ENCODE data around the gene SWT1. TPM values are rescaled to one million over a fixed set of nuclear protein-coding genes. Genes with fewer than 3 reads are reported as not detected.

Gene SWT1
- total and polyA plus RNA-seq, 2 of the 13 experiments (the other 11 are each of a cell fraction or from before 2014, with no cell fraction given), result 1.7 to 2.5 TPM

DNA sequence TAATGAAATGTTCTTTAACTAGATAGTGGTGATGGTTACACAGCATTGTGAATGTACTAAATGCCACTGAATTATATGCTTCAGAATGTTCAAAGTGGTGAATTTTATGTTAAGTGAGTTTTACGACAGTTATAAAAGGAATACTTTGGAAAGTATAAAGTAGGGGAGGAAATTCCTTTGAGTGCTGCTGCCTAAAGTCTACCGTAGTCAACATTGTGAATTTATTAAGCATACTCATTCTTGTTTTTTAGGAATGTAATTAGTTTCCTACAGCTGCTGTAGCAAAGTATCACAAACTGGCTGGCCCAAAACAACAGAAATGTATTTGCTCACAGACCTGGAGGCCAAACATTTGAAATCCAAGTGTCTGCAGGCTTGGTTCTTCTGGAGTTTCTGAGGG, 73.0 kb downstream of the SWT1 start:
- 97% methylated on average over 2 of the region's 2 CpGs for WGBS (ENCODE audit: low lambda C conversion rate)
- Histone ChIP-seq H3K4me1 (ENCODE audit: insufficient read depth, low read length) (peaks cover 9% of the 10 kb centered on the region), H3K27ac (ENCODE audit: extremely low read length, insufficient read depth, low read length) (no peak overlapping the region), H3K27me3 (ENCODE audit: control insufficient read depth in 1 of 2, insufficient read depth in 2 of 2, low read length in 2 of 2) (no peaks in the 10 kb centered on the region), H4K20me1 (ENCODE audit: insufficient read depth, low read length) (no peaks in the 10 kb centered on the region; the same call in 1 of the 2 replicates), H2AFZ (ENCODE audit: low read length) (no peak overlapping the region), H3K9me3 (ENCODE audit: low read length) (no peaks in the 10 kb centered on the region), H3K4me2 (ENCODE audit: low read depth, low read length) (no peak overlapping the region), H3K36me3 (replicated peaks in 1 of 2; ENCODE audit: control insufficient read depth in 1 of 2, insufficient read depth in 2 of 2, low read length in 2 of 2) (no peaks in the 10 kb centered on the region), H3K4me3 (replicated peaks in 1 of 3; ENCODE audit: insufficient read depth in 1 of 3, low read depth in 2 of 3, low read length in 3 of 3) (no peak overlapping the region), H3K9ac (ENCODE audit: insufficient read depth, low read depth, low read length) (no peak overlapping the region), H3K79me2 (ENCODE audit: insufficient read depth, low read length) (no peaks in the 10 kb centered on the region)
- CTCF ChIA-PET (ENCODE audit: low intra/inter-chr PET ratio, low total read pairs), result no interaction called here
- FAIRE-seq (no peak), ATAC-seq (no peak), DNase-seq (ENCODE audit: low spot score) (no peak)
- intact Hi-C loops (cut with micrococcal nuclease; ENCODE audit: unreplicated experiment), result no loop called here
- POLR2A ChIA-PET, result no interaction called here
- in situ Hi-C loops (cut with HindIII; ENCODE audit: extremely low pct_ligation_motif_present, low pct_unique_long_range_greater_than_20kb), result no loop called here
- BruUV-seq (replicated peaks), result no TSS peak
- TF ChIP-seq, protein P1, sequence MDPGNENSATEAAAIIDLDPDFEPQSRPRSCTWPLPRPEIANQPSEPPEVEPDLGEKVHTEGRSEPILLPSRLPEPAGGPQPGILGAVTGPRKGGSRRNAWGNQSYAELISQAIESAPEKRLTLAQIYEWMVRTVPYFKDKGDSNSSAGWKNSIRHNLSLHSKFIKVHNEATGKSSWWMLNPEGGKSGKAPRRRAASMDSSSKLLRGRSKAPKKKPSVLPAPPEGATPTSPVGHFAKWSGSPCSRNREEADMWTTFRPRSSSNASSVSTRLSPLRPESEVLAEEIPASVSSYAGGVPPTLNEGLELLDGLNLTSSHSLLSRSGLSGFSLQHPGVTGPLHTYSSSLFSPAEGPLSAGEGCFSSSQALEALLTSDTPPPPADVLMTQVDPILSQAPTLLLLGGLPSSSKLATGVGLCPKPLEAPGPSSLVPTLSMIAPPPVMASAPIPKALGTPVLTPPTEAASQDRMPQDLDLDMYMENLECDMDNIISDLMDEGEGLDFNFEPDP (CRISPR knock-in tag; conservative IDR thresholded peaks at IDR 0.05), result no peak
- TF ChIP-seq, protein P2, sequence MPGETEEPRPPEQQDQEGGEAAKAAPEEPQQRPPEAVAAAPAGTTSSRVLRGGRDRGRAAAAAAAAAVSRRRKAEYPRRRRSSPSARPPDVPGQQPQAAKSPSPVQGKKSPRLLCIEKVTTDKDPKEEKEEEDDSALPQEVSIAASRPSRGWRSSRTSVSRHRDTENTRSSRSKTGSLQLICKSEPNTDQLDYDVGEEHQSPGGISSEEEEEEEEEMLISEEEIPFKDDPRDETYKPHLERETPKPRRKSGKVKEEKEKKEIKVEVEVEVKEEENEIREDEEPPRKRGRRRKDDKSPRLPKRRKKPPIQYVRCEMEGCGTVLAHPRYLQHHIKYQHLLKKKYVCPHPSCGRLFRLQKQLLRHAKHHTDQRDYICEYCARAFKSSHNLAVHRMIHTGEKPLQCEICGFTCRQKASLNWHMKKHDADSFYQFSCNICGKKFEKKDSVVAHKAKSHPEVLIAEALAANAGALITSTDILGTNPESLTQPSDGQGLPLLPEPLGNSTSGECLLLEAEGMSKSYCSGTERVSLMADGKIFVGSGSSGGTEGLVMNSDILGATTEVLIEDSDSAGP (CRISPR knock-in tag; IDR thresholded peaks at IDR 0.05; ENCODE audit: borderline replicate concordance), result no peak
- TF ChIP-seq, protein P3, sequence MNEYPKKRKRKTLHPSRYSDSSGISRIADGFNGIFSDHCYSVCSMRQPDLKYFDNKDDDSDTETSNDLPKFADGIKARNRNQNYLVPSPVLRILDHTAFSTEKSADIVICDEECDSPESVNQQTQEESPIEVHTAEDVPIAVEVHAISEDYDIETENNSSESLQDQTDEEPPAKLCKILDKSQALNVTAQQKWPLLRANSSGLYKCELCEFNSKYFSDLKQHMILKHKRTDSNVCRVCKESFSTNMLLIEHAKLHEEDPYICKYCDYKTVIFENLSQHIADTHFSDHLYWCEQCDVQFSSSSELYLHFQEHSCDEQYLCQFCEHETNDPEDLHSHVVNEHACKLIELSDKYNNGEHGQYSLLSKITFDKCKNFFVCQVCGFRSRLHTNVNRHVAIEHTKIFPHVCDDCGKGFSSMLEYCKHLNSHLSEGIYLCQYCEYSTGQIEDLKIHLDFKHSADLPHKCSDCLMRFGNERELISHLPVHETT (CRISPR knock-in tag; conservative IDR thresholded peaks at IDR 0.05), result no peak
- TF ChIP-seq GTF2F1 (IDR thresholded peaks at IDR 0.05; ENCODE audit: low read length) (no peak), ZNF850 (CRISPR knock-in tag; conservative IDR thresholded peaks at IDR 0.05) (no peak), ZMYM4 (CRISPR knock-in tag; IDR thresholded peaks at IDR 0.05) (no peak), FOSL1 (CRISPR knock-in tag; IDR thresholded peaks at IDR 0.05; ENCODE audit: borderline replicate concordance) (no peak), PTBP1 (IDR thresholded peaks at IDR 0.05; ENCODE audit: low read depth, low read length, poor library complexity, severe bottlenecking) (no peak), NR1H2 (CRISPR knock-in tag; IDR thresholded peaks at IDR 0.05; ENCODE audit: borderline replicate concordance, low read depth) (no peak), BRCA1 (CRISPR knock-in tag; IDR thresholded peaks at IDR 0.05) (no peak), ZNF549 (CRISPR knock-in tag; IDR thresholded peaks at IDR 0.05) (no peak)
- TF ChIP-seq, protein P4, sequence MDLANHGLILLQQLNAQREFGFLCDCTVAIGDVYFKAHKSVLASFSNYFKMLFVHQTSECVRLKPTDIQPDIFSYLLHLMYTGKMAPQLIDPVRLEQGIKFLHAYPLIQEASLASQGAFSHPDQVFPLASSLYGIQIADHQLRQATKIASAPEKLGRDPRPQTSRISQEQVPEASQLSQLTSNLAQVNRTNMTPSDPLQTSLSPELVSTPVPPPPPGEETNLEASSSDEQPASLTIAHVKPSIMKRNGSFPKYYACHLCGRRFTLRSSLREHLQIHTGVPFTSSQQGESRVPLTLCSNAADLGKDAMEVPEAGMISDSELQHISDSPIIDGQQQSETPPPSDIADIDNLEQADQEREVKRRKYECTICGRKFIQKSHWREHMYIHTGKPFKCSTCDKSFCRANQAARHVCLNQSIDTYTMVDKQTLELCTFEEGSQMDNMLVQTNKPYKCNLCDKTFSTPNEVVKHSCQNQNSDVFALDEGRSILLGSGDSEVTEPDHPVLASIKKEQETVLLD (CRISPR knock-in tag; IDR thresholded peaks at IDR 0.05; ENCODE audit: low read depth), result no peak
- TF ChIP-seq, protein P5, sequence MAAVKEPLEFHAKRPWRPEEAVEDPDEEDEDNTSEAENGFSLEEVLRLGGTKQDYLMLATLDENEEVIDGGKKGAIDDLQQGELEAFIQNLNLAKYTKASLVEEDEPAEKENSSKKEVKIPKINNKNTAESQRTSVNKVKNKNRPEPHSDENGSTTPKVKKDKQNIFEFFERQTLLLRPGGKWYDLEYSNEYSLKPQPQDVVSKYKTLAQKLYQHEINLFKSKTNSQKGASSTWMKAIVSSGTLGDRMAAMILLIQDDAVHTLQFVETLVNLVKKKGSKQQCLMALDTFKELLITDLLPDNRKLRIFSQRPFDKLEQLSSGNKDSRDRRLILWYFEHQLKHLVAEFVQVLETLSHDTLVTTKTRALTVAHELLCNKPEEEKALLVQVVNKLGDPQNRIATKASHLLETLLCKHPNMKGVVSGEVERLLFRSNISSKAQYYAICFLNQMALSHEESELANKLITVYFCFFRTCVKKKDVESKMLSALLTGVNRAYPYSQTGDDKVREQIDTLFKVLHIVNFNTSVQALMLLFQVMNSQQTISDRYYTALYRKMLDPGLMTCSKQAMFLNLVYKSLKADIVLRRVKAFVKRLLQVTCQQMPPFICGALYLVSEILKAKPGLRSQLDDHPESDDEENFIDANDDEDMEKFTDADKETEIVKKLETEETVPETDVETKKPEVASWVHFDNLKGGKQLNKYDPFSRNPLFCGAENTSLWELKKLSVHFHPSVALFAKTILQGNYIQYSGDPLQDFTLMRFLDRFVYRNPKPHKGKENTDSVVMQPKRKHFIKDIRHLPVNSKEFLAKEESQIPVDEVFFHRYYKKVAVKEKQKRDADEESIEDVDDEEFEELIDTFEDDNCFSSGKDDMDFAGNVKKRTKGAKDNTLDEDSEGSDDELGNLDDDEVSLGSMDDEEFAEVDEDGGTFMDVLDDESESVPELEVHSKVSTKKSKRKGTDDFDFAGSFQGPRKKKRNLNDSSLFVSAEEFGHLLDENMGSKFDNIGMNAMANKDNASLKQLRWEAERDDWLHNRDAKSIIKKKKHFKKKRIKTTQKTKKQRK (IDR thresholded peaks at IDR 0.05; ENCODE audit: low read length), result no peak
- TF ChIP-seq, protein P6, sequence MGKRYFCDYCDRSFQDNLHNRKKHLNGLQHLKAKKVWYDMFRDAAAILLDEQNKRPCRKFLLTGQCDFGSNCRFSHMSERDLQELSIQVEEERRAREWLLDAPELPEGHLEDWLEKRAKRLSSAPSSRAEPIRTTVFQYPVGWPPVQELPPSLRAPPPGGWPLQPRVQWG (CRISPR knock-in tag; IDR thresholded peaks at IDR 0.05; ENCODE audit: borderline replicate concordance, low read depth), result no peak
- TF ChIP-seq, protein P7, sequence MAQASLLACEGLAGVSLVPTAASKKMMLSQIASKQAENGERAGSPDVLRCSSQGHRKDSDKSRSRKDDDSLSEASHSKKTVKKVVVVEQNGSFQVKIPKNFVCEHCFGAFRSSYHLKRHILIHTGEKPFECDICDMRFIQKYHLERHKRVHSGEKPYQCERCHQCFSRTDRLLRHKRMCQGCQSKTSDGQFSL (CRISPR knock-in tag; IDR thresholded peaks at IDR 0.05), result no peak

Measured in HepG2 (cell line).